ENCODE data around the gene POGLUT3. TPM values are rescaled to one million over a fixed set of nuclear protein-coding genes. Genes with fewer than 3 reads are reported as not detected.

POGLUT3 gene
- total and polyA plus RNA-seq, 2 of the 8 experiments (the other 6 are each of a cell fraction or from before 2014, with no cell fraction given): 4.7 to 17.4 TPM

DNA sequence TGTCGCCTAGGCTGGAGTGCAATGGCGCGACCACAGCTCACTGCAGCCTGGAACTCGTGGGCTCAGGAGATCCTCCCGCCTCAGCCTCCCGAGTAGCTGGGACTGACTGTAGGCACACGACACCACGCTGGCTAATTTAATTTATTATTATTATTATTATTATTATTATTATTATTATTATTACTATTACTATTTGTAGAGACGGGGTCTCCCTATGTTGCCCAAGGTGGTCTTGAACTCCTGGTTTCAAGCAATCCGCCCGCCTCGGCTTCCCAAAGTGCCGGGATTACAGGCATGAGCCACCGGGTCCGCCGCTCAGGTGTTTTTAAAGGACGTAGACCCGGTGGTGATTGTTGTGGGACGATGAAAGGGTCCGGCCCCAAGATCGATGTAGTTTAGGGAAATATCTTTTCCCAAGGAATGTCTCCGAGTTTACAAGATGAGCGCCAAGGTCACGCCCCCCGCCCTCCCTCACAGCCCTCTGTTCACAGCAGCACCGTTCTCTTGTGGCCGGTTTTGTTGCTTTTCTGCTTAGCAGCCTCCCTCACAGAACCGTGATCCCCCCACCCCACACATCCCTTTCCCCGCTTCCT, 728 bp upstream of the POGLUT3 start (continued):
- no peak for TF ChIP-seq CBX8 (IDR thresholded peaks at IDR 0.05; ENCODE audit: borderline replicate concordance, low read depth, low read length)
